Left lung (tissue), 10 donors: ENCODE measurements around the gene CDK3. TPM values are rescaled to one million over a fixed set of nuclear protein-coding genes. Genes with fewer than 3 reads are reported as not detected.

Experiments used
- ATAC-seq: fragments of 200-7000 bp; cut with Tn5 transposase; one replicate; pipeline ENCODE4 v1.9.1; 2020; ENCODE audit warnings: moderate library complexity
- DNase-seq, 4 donors: peaks; one replicate each; pipeline ENCODE4 v3.0.0-alpha.2; 2013 to 2020
- H3K27ac ChIP-seq, 2 donors: fragments of 200-600 bp; sonication (generic) in 1 of 2; one replicate each; pipeline versions ENCODE4 v1.5.0 to v1.8.0; 2020 to 2021
- H3K27me3 ChIP-seq, 2 donors: fragments of 200-600 bp; sonication (generic) in 1 of 2; one replicate each; pipeline versions ENCODE4 v1.5.0 to v1.8.0; 2020 to 2021
- H3K36me3 ChIP-seq, 2 donors: fragments of 200-600 bp; sonication (generic) in 1 of 2; one replicate each; pipeline versions ENCODE4 v1.5.0 to v1.8.0; 2020 to 2021
- H3K4me1 ChIP-seq, 2 donors: fragments of 200-600 bp; one replicate each; pipeline ENCODE4 v1.8.0; 2021
- H3K4me3 ChIP-seq, 2 donors: fragments of 200-600 bp; sonication (generic) in 1 of 2; one replicate each; pipeline versions ENCODE4 v1.5.0 to v1.8.0; 2020 to 2021; ENCODE audit warnings: mild to moderate bottlenecking in 1 of 2
- H3K9me3 ChIP-seq, 2 donors: fragments of 200-600 bp; sonication (generic) in 1 of 2; one replicate each; pipeline versions ENCODE4 v1.5.0 to v1.8.0; 2020 to 2021
- CTCF ChIP-seq, 2 donors: fragments of 200-600 bp; sonication (generic) in 1 of 2; IDR thresholded peaks; one replicate each; pipeline versions ENCODE4 v1.5.0 to v1.8.0; 2021; ENCODE audit warnings: antibody characterized with exemption in 2 of 2
- intact Hi-C, 2 donors: fragments of 100-400 bp; cut with DNase I; formaldehyde crosslinking; loops; one replicate each; pipeline versions ENCODE4 v1.11.2 to v1.14.2; 2022
- polyA plus RNA-seq, 6 donors: library from polyadenylated mRNA; unstranded; fragments of 120-200 nt; gene quantifications; one replicate each; pipeline ENCODE4 v1.2.1, GENCODE V29; 2013; ENCODE audit not compliant: insufficient read length in 6 of 6
- total RNA-seq, 2 donors: library from RNA; stranded (reverse); fragmentation: NEBNext Ultra II Directional; extraction: Animal tissue kit (Norgen Biotek cat#: 25700); gene quantifications; one replicate each; pipeline ENCODE4 v1.2.1, GENCODE V29; 2021
- donor health status: DM: no; HTN: yes; CAD: no.
- donor health status: DM: no; HTN: no; CAD: no.

Gene CDK3
- total and polyA plus RNA-seq, 8 donors: 5.4 to 23.3 (median 18.6) TPM

GRCh38 chr17:76032780-76033108, 32.1 kb downstream of the CDK3 start:
- no peak for DNase-seq
- Histone ChIP-seq H3K36me3 (peaks cover 0 to 8% of the 10 kb centered on the region in 2 donors), H3K27me3 (peaks cover 0 to 6% of the 10 kb centered on the region in 2 donors), H3K9me3 (no peaks in the 10 kb centered on the region), H3K4me3 (no peak overlapping the region), H3K27ac (no peak overlapping the region), H3K4me1 (peaks cover 0 to 7% of the 10 kb centered on the region in 2 donors)
- ATAC-seq: no peak
- TF ChIP-seq CTCF (IDR thresholded peaks at IDR 0.05): no peak
- intact Hi-C loops: no loop called here

- Histone ChIP-seq H3K27me3 (peaks cover 0 to 6% of the 10 kb centered on the region in 2 donors), H3K9me3 (no peaks in the 10 kb centered on the region), H3K4me1 (peaks cover 0 to 7% of the 10 kb centered on the region in 2 donors), H3K4me3 (no peak overlapping the region), H3K36me3 (peaks cover 0 to 12% of the 10 kb centered on the region in 2 donors), H3K27ac (no peak overlapping the region)
- TF ChIP-seq CTCF (IDR thresholded peaks at IDR 0.05): no peak
- DNase-seq (peak in 1 of 4 donors; percentile 13), ATAC-seq (no peak)
- intact Hi-C loops: no loop called here
Observed at GRCh38 chr17:76033139-76033538, 32.5 kb downstream of the CDK3 start.

- Histone ChIP-seq H3K9me3 (no peaks in the 10 kb centered on the region), H3K36me3 (peaks cover 0 to 27% of the 10 kb centered on the region in 2 donors), H3K27ac (no peak overlapping the region), H3K4me3 (no peak overlapping the region), H3K4me1 (peaks cover 0 to 2% of the 10 kb centered on the region in 2 donors), H3K27me3 (peaks cover 0 to 4% of the 10 kb centered on the region in 2 donors)
- intact Hi-C loops: no loop called here
- ATAC-seq: no peak
- TF ChIP-seq CTCF (IDR thresholded peaks at IDR 0.05): no peak
- DNase-seq: peak in 1 of 4 donors; percentile 13
Observed at GRCh38 chr17:76034428-76035350, 34.0 kb downstream of the CDK3 start.

GRCh38 chr17:76036497-76037261, 36.0 kb downstream of the CDK3 start:
- Histone ChIP-seq H3K27me3 (no peaks in the 10 kb centered on the region), H3K27ac (no peak overlapping the region), H3K9me3 (no peaks in the 10 kb centered on the region), H3K36me3 (peaks cover 0 to 47% of the 10 kb centered on the region in 2 donors), H3K4me3 (no peak overlapping the region), H3K4me1 (no peaks in the 10 kb centered on the region)
- intact Hi-C loops: no loop called here
- no peak for TF ChIP-seq CTCF (IDR thresholded peaks at IDR 0.05)
- ATAC-seq (no peak), DNase-seq (peak in 1 of 4 donors; percentile 66)

GRCh38 chr17:76038050-76038449, 37.4 kb downstream of the CDK3 start:
- Histone ChIP-seq H3K9me3 (no peaks in the 10 kb centered on the region), H3K4me1 (no peaks in the 10 kb centered on the region), H3K4me3 (no peak overlapping the region), H3K27me3 (no peaks in the 10 kb centered on the region), H3K36me3 (peaks cover 0 to 61% of the 10 kb centered on the region in 2 donors), H3K27ac (no peak overlapping the region)
- TF ChIP-seq CTCF (IDR thresholded peaks at IDR 0.05): no peak
- intact Hi-C loops: no loop called here
- no peak for DNase-seq
- no peak for ATAC-seq
